Loucy (cell line): ENCODE results near the gene ASS1.

ENCODE experiments used
- H2AFZ ChIP-seq: fragments of 200-600 bp; sonication (generic); 2 replicates; pipeline ENCODE4 v1.6.0; 2016; ENCODE audit warnings: antibody characterized with exemption, mild to moderate bottlenecking, low read length, moderate library complexity
- H3F3A ChIP-seq: fragments of 200-600 bp; 2 replicates; pipeline ENCODE4 v1.6.0; 2016; ENCODE audit warnings: antibody characterized with exemption, low read depth, mild to moderate bottlenecking
- H3K27me3 ChIP-seq: fragments of 200-600 bp; sonication (generic); 2 replicates; pipeline ENCODE4 v1.6.1; 2014; ENCODE audit warnings: low read length, mild to moderate bottlenecking; ENCODE audit not compliant: insufficient read depth, poor library complexity, severe bottlenecking
- H3K36me3 ChIP-seq: fragments of 200-600 bp; sonication (generic); 2 replicates; pipeline ENCODE4 v1.6.1; 2016; ENCODE audit warnings: low read length; ENCODE audit not compliant: insufficient read depth
- H3K4me1 ChIP-seq: fragments of 200-600 bp; sonication (generic); 2 replicates; pipeline ENCODE4 v1.5.1; 2014; ENCODE audit warnings: low read length, mild to moderate bottlenecking; ENCODE audit not compliant: insufficient read depth, poor library complexity, severe bottlenecking
- H3K4me2 ChIP-seq: fragments of 200-600 bp; sonication (generic); 2 replicates; pipeline ENCODE4 v1.6.0; 2014; ENCODE audit warnings: antibody characterized with exemption, low read length, low read depth, mild to moderate bottlenecking; ENCODE audit not compliant: poor library complexity, severe bottlenecking
- H3K4me3 ChIP-seq: fragments of 200-600 bp; sonication (generic); 2 replicates; pipeline ENCODE4 v1.5.1; 2014; ENCODE audit warnings: low read length, mild to moderate bottlenecking, mixed read lengths; ENCODE audit not compliant: poor library complexity, severe bottlenecking
- H3K79me2 ChIP-seq: fragments of 200-600 bp; sonication (generic); 2 replicates; pipeline ENCODE4 v1.6.1; 2014; ENCODE audit warnings: low read length; ENCODE audit not compliant: insufficient read depth
- H3K9ac ChIP-seq: fragments of 200-600 bp; sonication (generic); 2 replicates; pipeline ENCODE4 v1.6.0; 2014; ENCODE audit warnings: mild to moderate bottlenecking, low read depth, low read length, moderate library complexity; ENCODE audit not compliant: poor library complexity, severe bottlenecking
- H3K9me2 ChIP-seq: fragments of 200-600 bp; sonication (generic); replicated peaks from 2 replicates; pipeline ENCODE4 v1.6.1; 2016; ENCODE audit warnings: low read depth, low read length, mixed read lengths
- H3K9me3 ChIP-seq: fragments of 200-600 bp; sonication (generic); 2 replicates; pipeline ENCODE4 v1.6.1; 2014; ENCODE audit warnings: mild to moderate bottlenecking, antibody characterized with exemption, low read length, low read depth; ENCODE audit not compliant: insufficient read depth
- H4K20me1 ChIP-seq: fragments of 200-600 bp; sonication (generic); 2 replicates; pipeline ENCODE4 v1.6.0; 2014; ENCODE audit warnings: antibody characterized with exemption, low read length, mild to moderate bottlenecking; ENCODE audit not compliant: insufficient read depth, poor library complexity, severe bottlenecking
- CTCF ChIP-seq: fragments of 200-600 bp; sonication (generic); conservative IDR thresholded peaks from 2 replicates; pipeline ENCODE4 v1.5.1; 2014; ENCODE audit warnings: mild to moderate bottlenecking, antibody characterized with exemption, low read length
- EZH2phosphoT487 ChIP-seq: fragments of 200-600 bp; IDR thresholded peaks from 2 replicates; pipeline ENCODE4 v1.6.1; 2018; ENCODE audit warnings: antibody characterized with exemption, mild to moderate bottlenecking, moderate library complexity, borderline replicate concordance

Gene ASS1

GRCh38 chr9:130459941-130460669, 15.3 kb downstream of the ASS1 start:
- Histone ChIP-seq H3K27me3 (no peaks in the 10 kb centered on the region), H2AFZ (no peak overlapping the region)
- TF ChIP-seq CTCF = no peak
- TF ChIP-seq EZH2phosphoT487 = no peak

GRCh38 chr9:130461218-130461630, 16.5 kb downstream of the ASS1 start:
- Histone ChIP-seq H3K4me2 (no peak overlapping the region), H3K4me1 (no peaks in the 10 kb centered on the region), H3K79me2 (no peaks in the 10 kb centered on the region), H3K27me3 (no peaks in the 10 kb centered on the region), H3K9ac (no peak overlapping the region), H4K20me1 (no peaks in the 10 kb centered on the region), H3K36me3 (no peaks in the 10 kb centered on the region), H3K4me3 (no peak overlapping the region), H3K9me2 (no peaks in the 10 kb centered on the region), H3K9me3 (no peaks in the 10 kb centered on the region), H2AFZ (no peak overlapping the region), H3F3A (no peaks in the 10 kb centered on the region)
- peak; percentile 53 for TF ChIP-seq CTCF
- no peak for TF ChIP-seq EZH2phosphoT487

More at GRCh38 chr9:130459941-130460669, 15.3 kb downstream of the ASS1 start:
- Histone ChIP-seq H3K4me2 (no peak overlapping the region), H3K4me1 (no peaks in the 10 kb centered on the region), H3K4me3 (no peak overlapping the region), H3K79me2 (no peaks in the 10 kb centered on the region), H3K9me3 (no peaks in the 10 kb centered on the region), H3F3A (no peaks in the 10 kb centered on the region), H3K36me3 (no peaks in the 10 kb centered on the region), H4K20me1 (no peaks in the 10 kb centered on the region), H3K9me2 (no peaks in the 10 kb centered on the region), H3K9ac (no peak overlapping the region)

- no peaks in the 10 kb centered on the region for H4K20me1 ChIP-seq
- no peak overlapping the region for H3K4me3 ChIP-seq
- H3K9ac ChIP-seq = no peak overlapping the region
- H3K4me2 ChIP-seq = no peak overlapping the region
- no peaks in the 10 kb centered on the region for H3K36me3 ChIP-seq
- H3K9me2 ChIP-seq = no peaks in the 10 kb centered on the region
- H2AFZ ChIP-seq = no peak overlapping the region
- H3K9me3 ChIP-seq = no peaks in the 10 kb centered on the region
- no peaks in the 10 kb centered on the region for H3F3A ChIP-seq
- no peak for TF ChIP-seq EZH2phosphoT487
- TF ChIP-seq CTCF = no peak
- no peaks in the 10 kb centered on the region for H3K79me2 ChIP-seq
- H3K27me3 ChIP-seq = no peaks in the 10 kb centered on the region
- no peaks in the 10 kb centered on the region for H3K4me1 ChIP-seq
Observed at GRCh38 chr9:130461731-130462130, 17.0 kb downstream of the ASS1 start.
